Gastroesophageal sphincter (tissue), 3 donors: ENCODE results near the gene PANK1.

ENCODE experiments used
- EP300 ChIP-seq: sonication (generic); formaldehyde crosslinking; IDR thresholded peaks from one replicate; pipeline ENCODE4 v1.6.1; 2017; ENCODE audit warnings: antibody characterized with exemption, mild to moderate bottlenecking
- POLR2A ChIP-seq, 2 donors: fragments of 450-650 bp; IDR thresholded peaks; one replicate each; pipeline ENCODE4 v1.6.1; 2017; ENCODE audit warnings: antibody characterized with exemption in 2 of 2, mild to moderate bottlenecking in 2 of 2, moderate library complexity in 1 of 2
- POLR2AphosphoS5 ChIP-seq: sonication (generic); formaldehyde crosslinking; IDR thresholded peaks from one replicate; pipeline ENCODE4 v1.6.1; 2017; ENCODE audit warnings: antibody characterized with exemption
- TF ChIP-seq, protein P1 (sequence below), 4 experiments: fragments of 200-600 bp in 2 of 4; fragments of 450-650 bp in 2 of 4; sonication (generic) in 1 of 4; IDR thresholded peaks; one replicate each; pipeline ENCODE4 v1.5.1; 2017 to 2019; ENCODE audit warnings: antibody characterized with exemption in 4 of 4, mild to moderate bottlenecking in 2 of 4, moderate library complexity in 2 of 4

DNA sequence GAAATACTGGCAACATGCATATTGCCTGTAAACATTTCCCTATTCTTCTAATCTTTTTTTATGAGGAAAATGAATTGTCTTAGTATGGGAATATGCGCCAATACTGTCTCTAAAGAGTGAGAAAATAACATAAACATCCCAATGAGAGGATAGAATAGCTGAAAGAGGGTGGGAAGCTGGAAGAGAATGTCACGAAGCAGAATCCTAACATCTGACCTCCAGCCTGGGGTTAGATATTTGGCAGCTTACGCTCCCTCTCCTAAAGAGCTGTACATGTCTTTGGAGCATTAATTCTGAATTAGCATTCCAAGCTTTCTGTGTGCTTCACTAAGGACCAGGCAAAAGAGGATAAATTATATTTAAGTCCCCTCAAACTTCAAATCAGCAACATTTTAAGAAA is 78.0 kb downstream of the PANK1 start:
- TF ChIP-seq, protein P1, sequence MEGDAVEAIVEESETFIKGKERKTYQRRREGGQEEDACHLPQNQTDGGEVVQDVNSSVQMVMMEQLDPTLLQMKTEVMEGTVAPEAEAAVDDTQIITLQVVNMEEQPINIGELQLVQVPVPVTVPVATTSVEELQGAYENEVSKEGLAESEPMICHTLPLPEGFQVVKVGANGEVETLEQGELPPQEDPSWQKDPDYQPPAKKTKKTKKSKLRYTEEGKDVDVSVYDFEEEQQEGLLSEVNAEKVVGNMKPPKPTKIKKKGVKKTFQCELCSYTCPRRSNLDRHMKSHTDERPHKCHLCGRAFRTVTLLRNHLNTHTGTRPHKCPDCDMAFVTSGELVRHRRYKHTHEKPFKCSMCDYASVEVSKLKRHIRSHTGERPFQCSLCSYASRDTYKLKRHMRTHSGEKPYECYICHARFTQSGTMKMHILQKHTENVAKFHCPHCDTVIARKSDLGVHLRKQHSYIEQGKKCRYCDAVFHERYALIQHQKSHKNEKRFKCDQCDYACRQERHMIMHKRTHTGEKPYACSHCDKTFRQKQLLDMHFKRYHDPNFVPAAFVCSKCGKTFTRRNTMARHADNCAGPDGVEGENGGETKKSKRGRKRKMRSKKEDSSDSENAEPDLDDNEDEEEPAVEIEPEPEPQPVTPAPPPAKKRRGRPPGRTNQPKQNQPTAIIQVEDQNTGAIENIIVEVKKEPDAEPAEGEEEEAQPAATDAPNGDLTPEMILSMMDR (IDR thresholded peaks at IDR 0.05): no peak
- no peak for TF ChIP-seq POLR2A (IDR thresholded peaks at IDR 0.05)
- TF ChIP-seq POLR2AphosphoS5: no peak
- TF ChIP-seq EP300: no peak
